VCaP (cell line): ENCODE results near the gene MUC4.
"Not testable (repeated sequence)": the region's sequence is repeated elsewhere in the genome, so short reads cannot be mapped to it uniquely, and the experiment has no call there.

Experiments used
- H3K27ac ChIP-seq: fragments of 450-650 bp; 2 replicates; pipeline ENCODE4 v1.5.1; 2017
- TF ChIP-seq, protein P1 (sequence below): fragments of 450-650 bp; conservative IDR thresholded peaks from 2 replicates; pipeline ENCODE4 v1.5.1; 2017; ENCODE audit warnings: mild to moderate bottlenecking, moderate library complexity

MUC4 gene

DNA sequence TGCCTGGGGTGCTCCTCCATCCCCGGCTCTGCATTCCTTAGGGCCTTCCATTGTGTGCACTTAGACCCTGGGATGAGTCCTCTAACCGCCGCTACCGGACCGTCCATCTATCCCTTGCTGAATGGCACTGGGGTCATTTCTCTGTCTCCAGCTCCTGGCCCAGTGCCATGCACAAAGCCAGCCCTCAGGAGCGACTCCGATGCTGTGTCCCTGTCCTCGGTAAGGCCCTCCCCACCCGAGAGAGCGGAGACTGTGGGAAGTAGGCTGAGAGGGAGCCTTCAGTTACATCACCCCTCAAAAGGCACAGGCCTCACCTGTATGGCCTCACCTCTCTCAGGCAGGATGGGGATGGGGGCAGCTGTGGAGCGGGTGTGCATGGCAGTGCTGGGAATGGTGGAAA lies 33.8 kb downstream of the MUC4 start:
- no peak overlapping the region for H3K27ac ChIP-seq
- TF ChIP-seq, protein P1, sequence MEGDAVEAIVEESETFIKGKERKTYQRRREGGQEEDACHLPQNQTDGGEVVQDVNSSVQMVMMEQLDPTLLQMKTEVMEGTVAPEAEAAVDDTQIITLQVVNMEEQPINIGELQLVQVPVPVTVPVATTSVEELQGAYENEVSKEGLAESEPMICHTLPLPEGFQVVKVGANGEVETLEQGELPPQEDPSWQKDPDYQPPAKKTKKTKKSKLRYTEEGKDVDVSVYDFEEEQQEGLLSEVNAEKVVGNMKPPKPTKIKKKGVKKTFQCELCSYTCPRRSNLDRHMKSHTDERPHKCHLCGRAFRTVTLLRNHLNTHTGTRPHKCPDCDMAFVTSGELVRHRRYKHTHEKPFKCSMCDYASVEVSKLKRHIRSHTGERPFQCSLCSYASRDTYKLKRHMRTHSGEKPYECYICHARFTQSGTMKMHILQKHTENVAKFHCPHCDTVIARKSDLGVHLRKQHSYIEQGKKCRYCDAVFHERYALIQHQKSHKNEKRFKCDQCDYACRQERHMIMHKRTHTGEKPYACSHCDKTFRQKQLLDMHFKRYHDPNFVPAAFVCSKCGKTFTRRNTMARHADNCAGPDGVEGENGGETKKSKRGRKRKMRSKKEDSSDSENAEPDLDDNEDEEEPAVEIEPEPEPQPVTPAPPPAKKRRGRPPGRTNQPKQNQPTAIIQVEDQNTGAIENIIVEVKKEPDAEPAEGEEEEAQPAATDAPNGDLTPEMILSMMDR = no peak

DNA sequence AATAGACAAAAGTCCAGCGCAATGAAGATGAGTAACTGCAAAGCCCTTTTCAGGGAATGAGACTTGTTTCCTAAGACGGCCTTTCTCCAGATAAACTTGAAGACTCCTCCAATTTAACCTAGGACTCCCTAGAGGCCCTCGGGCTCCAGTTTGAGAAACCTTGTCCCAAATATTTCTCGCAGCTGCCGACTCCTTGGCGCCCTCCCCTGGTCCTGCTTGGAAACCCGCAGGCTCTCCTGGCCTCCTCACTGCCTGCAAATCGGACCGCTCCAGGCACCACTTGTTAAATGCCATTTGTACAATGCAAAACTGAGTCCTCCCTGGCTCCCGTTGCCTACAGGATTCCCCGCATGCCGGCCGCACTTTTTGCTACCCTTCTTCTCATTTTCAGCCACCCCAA lies 36.8 kb downstream of the MUC4 start:
- TF ChIP-seq, protein P1 = peak; percentile 71
- no peak overlapping the region for H3K27ac ChIP-seq

DNA sequence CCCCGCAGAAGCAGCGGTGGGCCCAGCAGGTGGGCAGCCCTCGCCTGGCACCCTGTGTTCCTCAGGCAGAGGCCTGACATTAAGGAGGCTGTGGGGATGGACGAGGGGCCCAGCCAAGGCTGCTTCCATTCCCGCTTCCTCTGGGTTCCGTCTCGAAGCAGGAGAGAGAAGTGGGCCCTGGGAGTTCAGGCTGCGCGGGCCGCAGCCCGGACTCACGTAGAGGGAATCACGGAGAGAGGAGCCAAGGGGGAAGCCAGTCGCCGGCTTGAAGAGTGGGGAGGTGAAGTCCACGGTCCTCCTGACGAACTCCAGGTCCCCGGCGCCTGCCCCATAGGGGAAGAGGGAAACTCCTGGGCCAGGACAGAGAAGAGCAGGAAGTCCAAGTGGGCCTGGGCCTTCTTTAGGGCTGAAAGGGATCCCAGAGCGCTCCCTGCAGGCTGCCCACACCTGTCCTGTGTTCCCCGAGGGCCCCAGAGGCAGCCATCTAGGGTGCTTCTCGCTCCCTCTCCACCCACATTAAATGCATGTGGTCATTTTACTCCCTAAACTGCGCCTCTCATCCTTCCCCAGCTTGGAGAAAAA lies 37.7 kb downstream of the MUC4 start:
- no peak overlapping the region for H3K27ac ChIP-seq
- TF ChIP-seq, protein P1 = no peak

DNA sequence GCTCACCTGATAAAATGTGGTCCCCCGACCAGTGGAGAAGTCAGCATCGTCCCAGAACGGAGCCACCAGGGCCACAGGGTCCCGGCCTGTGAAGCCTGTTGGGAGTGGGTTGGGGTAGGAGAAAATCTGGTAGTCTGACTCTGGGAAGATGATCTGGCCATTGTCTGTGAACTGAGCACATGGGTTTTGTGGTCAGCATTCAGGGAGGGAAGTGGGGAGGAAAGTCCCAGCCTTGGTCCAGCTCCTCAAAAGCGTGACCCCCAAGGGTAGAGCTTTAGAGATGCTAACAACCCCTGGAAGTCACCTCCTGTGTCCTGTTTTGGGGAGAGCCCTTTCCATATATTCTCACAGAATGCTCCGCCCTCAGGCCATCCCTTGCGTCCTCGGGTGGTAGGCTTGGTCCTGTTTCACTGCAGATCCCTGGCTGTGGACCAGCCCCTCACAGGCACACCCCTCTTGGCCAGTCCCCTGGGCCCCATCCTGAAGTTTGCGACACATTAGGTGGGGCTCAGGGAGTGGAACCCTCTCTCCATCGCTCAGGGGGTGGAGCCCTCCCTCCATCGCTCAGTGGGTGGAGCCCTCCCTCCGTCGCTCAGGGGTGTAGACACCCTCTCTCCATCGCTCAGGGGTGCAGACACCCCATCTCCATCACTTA lies 40.0 kb downstream of the MUC4 start:
- TF ChIP-seq, protein P1 = no peak

DNA sequence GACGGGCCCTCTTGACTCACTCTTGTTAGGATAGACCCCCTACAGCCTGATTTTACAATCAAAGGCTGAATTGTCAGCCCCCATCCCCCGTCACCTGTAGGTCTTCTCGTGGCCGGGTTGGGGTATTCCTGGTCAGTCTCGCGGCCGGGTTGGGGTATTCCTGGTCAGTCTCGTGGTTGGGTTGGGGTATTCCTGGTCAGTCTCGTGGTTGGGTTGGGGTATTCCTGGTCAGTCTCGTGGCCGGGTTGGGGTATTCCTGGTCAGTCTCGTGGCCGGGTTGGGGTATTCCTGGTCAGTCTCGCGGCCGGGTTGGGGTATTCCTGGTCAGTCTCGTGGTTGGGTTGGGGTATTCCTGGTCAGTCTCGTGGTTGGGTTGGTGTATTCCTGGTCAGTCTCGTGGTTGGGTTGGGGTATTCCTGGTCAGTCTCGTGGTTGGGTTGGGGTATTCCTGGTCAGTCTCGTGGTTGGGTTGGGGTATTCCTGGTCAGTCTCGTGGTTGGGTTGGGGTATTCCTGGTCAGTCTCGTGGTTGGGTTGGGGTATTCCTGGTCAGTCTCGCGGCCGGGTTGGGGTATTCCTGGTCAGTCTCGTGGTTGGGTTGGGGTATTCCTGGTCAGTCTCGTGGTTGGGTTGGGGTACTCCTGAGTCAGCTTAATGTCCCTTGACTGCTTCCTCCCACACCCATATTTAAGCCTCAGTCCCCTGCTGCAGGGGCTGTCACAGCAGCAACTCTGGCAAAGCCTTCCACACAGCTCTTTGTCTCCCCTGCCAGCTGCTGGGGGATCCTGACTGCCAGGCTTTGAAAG lies 40.7 kb downstream of the MUC4 start:
- not testable (repeated sequence) for H3K27ac ChIP-seq

More for the DNA sequence above, 40.0 kb downstream of the MUC4 start:
- no peak overlapping the region for H3K27ac ChIP-seq

DNA sequence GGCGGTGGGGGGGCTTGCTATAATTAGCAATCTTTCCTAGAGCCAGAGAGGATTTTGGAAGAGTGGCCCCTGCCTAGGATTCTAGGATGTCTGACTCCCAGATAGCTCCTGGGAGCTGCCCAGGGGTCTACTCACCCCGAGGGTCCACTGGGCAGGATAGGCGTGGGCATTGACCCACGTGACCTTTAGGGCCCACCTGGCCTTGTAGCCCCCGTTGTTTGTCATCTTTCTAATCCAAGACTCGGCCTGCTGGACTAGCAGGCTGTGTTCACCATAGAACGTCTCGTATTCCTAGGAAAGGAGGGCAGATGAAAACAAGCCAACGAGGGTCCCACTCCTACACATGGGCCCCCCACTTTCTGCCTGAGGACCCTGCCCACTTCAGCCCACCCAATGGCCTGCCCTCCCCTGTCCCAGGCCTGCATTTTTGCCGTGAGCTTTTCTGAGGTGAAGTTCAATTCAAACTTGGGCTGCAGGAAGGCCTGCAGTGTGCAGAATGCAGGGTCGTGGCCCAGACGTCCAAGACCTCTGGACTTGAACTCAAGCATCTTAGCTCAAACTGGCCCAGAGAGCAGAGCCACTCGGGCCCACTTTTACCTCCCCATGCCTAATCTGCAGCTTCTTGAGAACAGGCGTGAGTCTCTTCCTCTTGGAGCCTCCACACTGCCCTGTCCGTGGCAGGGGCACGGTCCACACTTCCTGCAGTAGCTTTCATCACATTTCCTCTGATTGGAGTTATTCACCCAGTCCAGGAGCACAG lies 41.5 kb downstream of the MUC4 start:
- TF ChIP-seq, protein P1 = no peak
- no peak overlapping the region for H3K27ac ChIP-seq

DNA sequence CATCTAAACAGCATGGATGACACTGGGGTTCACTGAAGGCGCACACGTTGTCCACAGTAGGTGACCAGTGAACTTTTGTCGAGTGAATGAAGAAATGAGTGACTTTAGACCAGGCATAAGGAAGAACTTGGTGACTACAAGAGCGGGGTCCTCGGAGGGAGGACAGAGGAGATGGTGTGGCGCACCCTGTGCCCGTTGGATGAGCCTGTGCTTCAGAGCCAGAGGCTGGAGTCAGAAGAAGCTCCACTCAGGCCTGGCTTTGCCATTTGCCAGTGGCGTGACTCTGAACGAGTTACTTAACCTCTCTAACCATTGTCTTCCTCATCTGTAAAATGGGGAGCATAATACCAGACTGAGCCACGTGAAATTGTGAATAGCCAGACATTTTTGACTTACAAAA lies 42.2 kb downstream of the MUC4 start:
- TF ChIP-seq, protein P1 = no peak
- no peak overlapping the region for H3K27ac ChIP-seq
